ENCODE data around the gene C3orf20. TPM values are rescaled to one million over a fixed set of nuclear protein-coding genes. Genes with fewer than 3 reads are reported as not detected.

The C3orf20 gene
- total RNA-seq (ENCODE audit: low replicate concordance), result not detected in 2 replicates

DNA sequence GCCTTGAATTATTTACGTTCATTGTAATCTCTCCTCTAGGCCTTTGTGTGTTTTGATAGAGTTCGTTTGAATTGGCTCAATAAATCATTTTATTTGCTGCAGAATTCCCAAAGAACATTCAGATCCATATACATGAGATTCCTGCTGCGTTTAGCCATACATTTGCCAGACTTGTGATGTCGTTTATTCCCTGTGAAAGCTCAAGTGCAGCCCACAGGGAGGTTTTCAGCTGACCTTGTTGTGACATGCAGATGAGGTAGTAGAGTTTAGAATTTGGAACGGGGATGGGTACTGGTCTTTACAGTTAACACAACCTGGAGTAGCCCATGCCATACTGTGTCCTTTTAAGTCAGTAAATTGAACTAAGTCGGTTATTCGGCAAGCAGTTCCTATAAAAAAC is at the start of gene C3orf20:
Gene C3orf20 (plus strand): TSS at position 301 of the 400 bp plus-strand sequence. CDS start 7,573 bp downstream, outside the sequence.
- no peak within 1 kb of the TSS for H3K4me3 ChIP-seq (ENCODE audit: low read depth, low read length)
- TF ChIP-seq, protein P1, sequence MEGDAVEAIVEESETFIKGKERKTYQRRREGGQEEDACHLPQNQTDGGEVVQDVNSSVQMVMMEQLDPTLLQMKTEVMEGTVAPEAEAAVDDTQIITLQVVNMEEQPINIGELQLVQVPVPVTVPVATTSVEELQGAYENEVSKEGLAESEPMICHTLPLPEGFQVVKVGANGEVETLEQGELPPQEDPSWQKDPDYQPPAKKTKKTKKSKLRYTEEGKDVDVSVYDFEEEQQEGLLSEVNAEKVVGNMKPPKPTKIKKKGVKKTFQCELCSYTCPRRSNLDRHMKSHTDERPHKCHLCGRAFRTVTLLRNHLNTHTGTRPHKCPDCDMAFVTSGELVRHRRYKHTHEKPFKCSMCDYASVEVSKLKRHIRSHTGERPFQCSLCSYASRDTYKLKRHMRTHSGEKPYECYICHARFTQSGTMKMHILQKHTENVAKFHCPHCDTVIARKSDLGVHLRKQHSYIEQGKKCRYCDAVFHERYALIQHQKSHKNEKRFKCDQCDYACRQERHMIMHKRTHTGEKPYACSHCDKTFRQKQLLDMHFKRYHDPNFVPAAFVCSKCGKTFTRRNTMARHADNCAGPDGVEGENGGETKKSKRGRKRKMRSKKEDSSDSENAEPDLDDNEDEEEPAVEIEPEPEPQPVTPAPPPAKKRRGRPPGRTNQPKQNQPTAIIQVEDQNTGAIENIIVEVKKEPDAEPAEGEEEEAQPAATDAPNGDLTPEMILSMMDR (IDR thresholded peaks at IDR 0.05; ENCODE audit: insufficient read depth, low read length), result no peak
- DNase-seq (ENCODE audit: low read depth), result no peak

DNA sequence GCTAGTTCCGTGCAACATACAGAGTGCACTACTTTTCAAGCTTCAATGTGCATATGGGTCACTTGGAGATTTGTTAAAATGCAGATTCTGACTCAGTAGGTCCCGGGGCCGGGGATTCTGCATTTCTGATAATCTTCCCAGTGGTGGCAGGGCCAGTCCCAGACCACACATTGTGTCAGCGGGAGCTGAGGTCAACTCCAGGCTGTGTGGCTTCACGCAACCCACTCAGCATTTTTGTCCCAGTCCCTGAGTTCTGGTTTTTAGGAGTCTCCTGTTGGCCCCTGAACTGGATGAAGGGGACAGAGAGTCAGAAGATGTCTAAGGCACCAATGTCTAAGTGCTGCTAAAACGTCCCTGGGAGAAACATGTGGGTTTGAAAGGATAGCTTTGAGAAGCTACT is 49.5 kb upstream of the C3orf20 start:
- TF ChIP-seq, protein P1 (IDR thresholded peaks at IDR 0.05; ENCODE audit: insufficient read depth, low read length), result no peak
- no peak overlapping the region for H3K4me3 ChIP-seq (ENCODE audit: low read depth, low read length)
- no peak for DNase-seq (ENCODE audit: low read depth)

DNA sequence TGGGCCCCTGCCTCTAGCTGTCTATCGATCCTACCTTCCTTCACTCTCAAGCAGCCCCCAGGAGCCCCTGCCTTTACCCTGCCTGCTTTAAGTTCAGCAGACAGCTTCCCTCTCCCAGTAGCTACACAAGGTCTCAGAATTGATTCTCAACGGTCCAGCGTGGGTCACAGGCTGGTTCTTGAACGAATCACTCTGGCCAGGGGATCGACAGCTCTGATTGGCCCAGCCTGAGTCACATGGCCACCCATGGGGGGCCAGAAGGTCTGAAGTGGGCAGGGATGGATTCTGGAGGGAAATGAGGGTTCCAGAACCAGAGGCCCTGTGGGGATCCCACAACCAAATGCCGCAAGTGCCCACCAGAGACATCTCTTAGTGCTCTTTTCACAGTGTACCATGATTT is 47.1 kb upstream of the C3orf20 start:
- no peak for DNase-seq (ENCODE audit: low read depth)
- TF ChIP-seq, protein P1 (IDR thresholded peaks at IDR 0.05; ENCODE audit: insufficient read depth, low read length), result no peak

DNA sequence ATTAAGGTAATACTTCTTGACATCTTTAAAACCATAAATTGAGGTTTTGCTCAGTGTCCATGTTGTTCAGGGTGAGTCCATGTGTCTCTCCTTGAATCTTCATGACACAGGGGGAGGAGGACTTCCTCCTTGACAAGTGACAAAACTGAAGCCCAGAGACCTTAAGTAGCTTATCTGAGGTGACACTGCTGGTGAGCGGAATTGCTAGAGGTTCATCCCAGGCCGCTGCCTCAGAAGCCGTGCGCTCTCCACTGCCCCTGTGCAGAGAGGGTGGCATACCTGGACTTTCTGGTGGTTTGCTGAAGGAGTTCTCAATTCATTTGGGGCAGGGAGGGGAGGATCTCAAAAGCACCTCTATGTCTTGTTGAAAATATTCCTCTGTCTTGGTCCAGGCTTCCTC is 46.5 kb upstream of the C3orf20 start:
- H3K4me3 ChIP-seq (ENCODE audit: low read depth, low read length), result no peak overlapping the region
- TF ChIP-seq, protein P1 (IDR thresholded peaks at IDR 0.05; ENCODE audit: insufficient read depth, low read length), result no peak
- DNase-seq (ENCODE audit: low read depth), result no peak

More for the DNA sequence above, 47.1 kb upstream of the C3orf20 start:
- H3K4me3 ChIP-seq (ENCODE audit: low read depth, low read length), result no peak overlapping the region

DNA sequence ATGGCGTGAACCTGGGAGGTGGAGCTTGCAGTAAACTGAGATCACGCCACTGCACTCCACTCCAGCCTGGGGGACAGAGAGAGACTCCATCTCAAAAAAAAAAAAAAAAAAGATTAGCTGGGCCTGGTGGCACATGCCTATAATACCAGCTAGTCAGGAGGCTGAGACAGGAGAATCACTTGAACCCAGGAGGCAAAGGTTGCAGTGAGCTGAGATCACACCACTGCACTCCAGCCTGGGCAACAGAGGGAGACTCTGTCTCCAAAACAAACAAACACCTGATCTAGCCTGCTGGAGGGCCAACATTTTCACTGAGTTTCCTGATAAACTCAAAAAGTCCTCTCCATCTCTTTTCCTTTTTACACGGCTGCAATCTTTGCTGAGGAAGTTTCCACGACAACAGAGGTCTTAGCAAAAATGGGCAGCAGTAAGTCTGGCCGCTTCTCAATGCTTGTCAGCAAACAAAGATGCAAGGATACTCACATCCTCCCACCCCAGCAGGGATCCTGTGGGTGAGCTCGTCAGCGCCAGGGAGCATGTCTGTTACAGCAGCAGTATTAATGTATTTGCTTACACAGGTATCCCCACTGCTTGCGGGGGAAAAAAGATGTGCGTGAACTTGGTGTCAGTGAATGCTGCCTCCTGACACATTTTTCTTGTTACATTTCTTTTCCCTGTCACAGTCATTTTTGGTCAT is 44.4 kb upstream of the C3orf20 start:
- no peak overlapping the region for H3K4me3 ChIP-seq (ENCODE audit: low read depth, low read length)
- TF ChIP-seq, protein P1 (IDR thresholded peaks at IDR 0.05; ENCODE audit: insufficient read depth, low read length), result no peak
- DNase-seq (ENCODE audit: low read depth), result no peak

DNA sequence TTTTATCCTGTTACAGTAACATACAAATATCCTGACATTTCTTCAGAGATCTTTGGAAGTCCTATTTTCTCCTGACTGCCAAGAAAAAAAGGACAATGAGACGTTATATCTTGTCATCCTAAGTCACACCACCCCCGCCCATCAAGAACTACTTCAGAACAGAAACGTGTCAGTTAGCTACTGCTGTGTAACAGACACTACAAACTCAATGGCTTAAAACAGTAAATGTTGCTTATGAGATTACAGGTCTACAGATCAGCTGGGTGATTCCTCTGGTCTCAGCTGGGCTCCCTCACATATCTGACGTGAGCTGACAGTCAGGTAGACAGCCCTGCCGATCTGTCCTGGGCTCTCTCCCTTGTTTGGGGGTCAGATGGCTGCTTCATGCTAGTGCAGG is 43.8 kb upstream of the C3orf20 start:
- no peak for DNase-seq (ENCODE audit: low read depth)
- TF ChIP-seq, protein P1 (IDR thresholded peaks at IDR 0.05; ENCODE audit: insufficient read depth, low read length), result no peak
- no peak overlapping the region for H3K4me3 ChIP-seq (ENCODE audit: low read depth, low read length)

All from fibroblast of the aortic adventitia (primary cell).